ENCODE data around the gene RAB5IF.

GRCh38 chr20:36655004-36655403 is 49.4 kb downstream of the RAB5IF start:
- TF ChIP-seq PHF8 (conservative IDR thresholded peaks at IDR 0.05; ENCODE audit: low read depth, low read length) (no peak), CTCF (IDR thresholded peaks at IDR 0.05; ENCODE audit: control extremely low read depth in 1 of 3, insufficient read depth in 1 of 3, low read depth in 1 of 3, low read length in 3 of 3) (no peak), ZNF274 (IDR thresholded peaks at IDR 0.05; ENCODE audit: borderline replicate concordance, extremely low read depth, low read length) (no peak), BRCA1 (IDR thresholded peaks at IDR 0.05; ENCODE audit: low read depth, low read length) (no peak), TEAD4 (IDR thresholded peaks at IDR 0.05; ENCODE audit: low read depth, low read length) (no peak), POLR2A (IDR thresholded peaks at IDR 0.05; ENCODE audit: control extremely low read depth in 1 of 2, low read depth in 2 of 2, low read length in 2 of 2) (no peak), JUND (IDR thresholded peaks at IDR 0.05; ENCODE audit: low read length) (no peak), TAF7 (optimal IDR thresholded peaks at IDR 0.05; ENCODE audit: borderline replicate concordance, low read depth, low read length) (no peak), RFX5 (IDR thresholded peaks at IDR 0.05; ENCODE audit: borderline replicate concordance, low read depth, low read length) (no peak), CBX5 (IDR thresholded peaks at IDR 0.05; ENCODE audit: low read depth, low read length) (no peak), HDAC6 (IDR thresholded peaks at IDR 0.05; ENCODE audit: low read depth, low read length) (no peak), EZH2 (IDR thresholded peaks at IDR 0.05; ENCODE audit: low read depth, low read length, severe bottlenecking) (no peak)
